ENCODE measurements around the gene LRRC7.
A peak's percentile ranks its signal among the peaks of the same experiment; 100 is the strongest.
"Not testable (repeated sequence)": the region's sequence is repeated elsewhere in the genome, so short reads cannot be mapped to it uniquely, and the experiment has no call there.

LRRC7 gene

GRCh38 chr1:69702085-69702484, 134.4 kb downstream of the LRRC7 start:
- DNase-seq, result no peak

- no peak for DNase-seq
Observed at GRCh38 chr1:69706473-69706872, 138.8 kb downstream of the LRRC7 start.

- no peak for DNase-seq
Observed at GRCh38 chr1:69707103-69707502, 139.4 kb downstream of the LRRC7 start.

- no peak for DNase-seq
Observed at GRCh38 chr1:69710484-69711189, 142.9 kb downstream of the LRRC7 start.

- no peak for DNase-seq
Observed at GRCh38 chr1:69711190-69711930, 143.6 kb downstream of the LRRC7 start.

- DNase-seq, result not testable (repeated sequence)
Observed at GRCh38 chr1:69717834-69718233, 150.1 kb downstream of the LRRC7 start.

- DNase-seq, result no peak
Observed at GRCh38 chr1:69728206-69728605, 160.5 kb downstream of the LRRC7 start.

GRCh38 chr1:69733061-69733460, 165.3 kb downstream of the LRRC7 start:
- peak; percentile 15 for DNase-seq

- DNase-seq, result peak; percentile 72
Observed at GRCh38 chr1:69737527-69738185, 169.9 kb downstream of the LRRC7 start.

GRCh38 chr1:69738458-69739250, 170.9 kb downstream of the LRRC7 start:
- DNase-seq, result no peak

- DNase-seq, result no peak
Observed at GRCh38 chr1:69739251-69739605, 171.5 kb downstream of the LRRC7 start.

- DNase-seq, result no peak
Observed at GRCh38 chr1:69743146-69743545, 175.4 kb downstream of the LRRC7 start.

GRCh38 chr1:69744381-69744780, 176.7 kb downstream of the LRRC7 start:
- DNase-seq, result no peak

GRCh38 chr1:69747207-69747606, 179.5 kb downstream of the LRRC7 start:
- no peak for DNase-seq

- no peak for DNase-seq
Observed at GRCh38 chr1:69750638-69751037, 182.9 kb downstream of the LRRC7 start.

GRCh38 chr1:69752831-69753230, 185.1 kb downstream of the LRRC7 start:
- no peak for DNase-seq

- no peak for DNase-seq
Observed at GRCh38 chr1:69754521-69754920, 186.8 kb downstream of the LRRC7 start.

- DNase-seq, result no peak
Observed at GRCh38 chr1:69755647-69756046, 187.9 kb downstream of the LRRC7 start.

GRCh38 chr1:69765951-69766350, 198.2 kb downstream of the LRRC7 start:
- no peak for DNase-seq

- DNase-seq, result no peak
Observed at GRCh38 chr1:69766431-69767180, 198.9 kb downstream of the LRRC7 start.

- no peak for DNase-seq
Observed at GRCh38 chr1:69776555-69776954, 208.8 kb downstream of the LRRC7 start.

GRCh38 chr1:69777423-69777822, 209.7 kb downstream of the LRRC7 start:
- no peak for DNase-seq

Measured in NCI-H2029 (cell line).